OCI-M1 (cell line): ENCODE results near the gene IFT25.
"Not testable (repeated sequence)": the region's sequence is repeated elsewhere in the genome, so short reads cannot be mapped to it uniquely, and the experiment has no call there.

Experiments
- DNase-seq: peaks from one replicate; lab custom pipeline; 2025; lab: John Stamatoyannopoulos, UW

Gene IFT25

GRCh38 chr1:53889304-53890298 is 55.9 kb downstream of the IFT25 start, which contains the start of gene YIPF1:
TSS of gene YIPF1 (minus strand) at chr1:53889797. CDS start at chr1:53888937, 860 bp downstream.
- peak; percentile 95 for DNase-seq

GRCh38 chr1:53888681-53889080 is 56.8 kb downstream of the IFT25 start:
- DNase-seq, result no peak

- DNase-seq, result not testable (repeated sequence)
Observed at GRCh38 chr1:53883600-53883999, 61.9 kb downstream of the IFT25 start.

GRCh38 chr1:53881853-53882252 is 63.6 kb downstream of the IFT25 start:
- not testable (repeated sequence) for DNase-seq

- DNase-seq, result peak; percentile 67
Observed at GRCh38 chr1:53878492-53879105, 66.9 kb downstream of the IFT25 start.

GRCh38 chr1:53875150-53875549 is 70.3 kb downstream of the IFT25 start:
- DNase-seq, result not testable (repeated sequence)

- no peak for DNase-seq
Observed at GRCh38 chr1:53871773-53872484, 73.6 kb downstream of the IFT25 start.
